ENCODE data around the gene KCP.
A peak's percentile ranks its signal among the peaks of the same experiment; 100 is the strongest.

KCP gene

GRCh38 chr7:128894101-128894440 is 16.4 kb downstream of the KCP start:
- no peak overlapping the region for H2AFZ ChIP-seq (ENCODE audit: low read depth, low read length)
- H3K27me3 ChIP-seq (ENCODE audit: control insufficient read depth in 1 of 2, insufficient read depth in 1 of 2, low read length in 2 of 2) = peaks cover 0 to 18% of the 10 kb centered on the region in 2 experiments
- H2AK5ac ChIP-seq (ENCODE audit: low read length, severe bottlenecking) = no peak overlapping the region
- no peak overlapping the region for H2BK120ac ChIP-seq (ENCODE audit: low read depth, low read length)
- H3K4me2 ChIP-seq (ENCODE audit: low read length, poor library complexity, severe bottlenecking) = no peak overlapping the region
- H2BK5ac ChIP-seq (ENCODE audit: low read depth, low read length, poor library complexity, severe bottlenecking) = no peak overlapping the region
- no peak overlapping the region for H2BK15ac ChIP-seq (ENCODE audit: low read depth, poor library complexity, severe bottlenecking)
- H3K9ac ChIP-seq (ENCODE audit: low read length) = no peak overlapping the region
- no peak overlapping the region for H2BK12ac ChIP-seq (ENCODE audit: low read length in 2 of 2)
- H3K9me3 ChIP-seq (ENCODE audit: control insufficient read depth, low read length) = peaks cover under 1% of the 10 kb centered on the region
- WGBS = 86% methylated on average over 4 of the region's 6 CpGs
- DNase-seq = no peak
- H3K79me1 ChIP-seq (replicated peaks; ENCODE audit: low read length, poor library complexity, severe bottlenecking) = no peaks in the 10 kb centered on the region
- peaks cover 10% of the 10 kb centered on the region for H3K4me1 ChIP-seq (ENCODE audit: control insufficient read depth, insufficient read depth, low read depth, low read length)
- no peak overlapping the region for H3K23ac ChIP-seq (ENCODE audit: low read length in 2 of 2)
- peaks cover 0 to 39% of the 10 kb centered on the region in 2 experiments for H3K36me3 ChIP-seq (ENCODE audit: control insufficient read depth in 1 of 2, insufficient read depth in 2 of 2, low read depth in 1 of 2, low read length in 2 of 2)
- H3K18ac ChIP-seq (ENCODE audit: low read depth in 1 of 2, low read length in 2 of 2) = no peak overlapping the region
- H4K91ac ChIP-seq (ENCODE audit: low read length) = no peak overlapping the region
- no peak overlapping the region for H3K4ac ChIP-seq (ENCODE audit: low read depth in 1 of 2, low read length in 2 of 2)
- no peak overlapping the region for H4K8ac ChIP-seq (ENCODE audit: low read length)
- H3K27ac ChIP-seq (ENCODE audit: low read length, poor library complexity, severe bottlenecking) = no peak overlapping the region
- H3K14ac ChIP-seq (ENCODE audit: low read length in 2 of 2) = no peak overlapping the region
- H3K4me3 ChIP-seq (ENCODE audit: insufficient read depth in 1 of 2, low read depth in 1 of 2, low read length in 2 of 2) = no peak overlapping the region

- Histone ChIP-seq H3K4me2 (ENCODE audit: low read length, poor library complexity, severe bottlenecking) (no peak overlapping the region), H3K4me3 (ENCODE audit: insufficient read depth in 1 of 2, low read depth in 1 of 2, low read length in 2 of 2) (peak overlapping the region in 1 of 2 experiments; percentile 15), H2AFZ (ENCODE audit: low read depth, low read length) (no peak overlapping the region), H2AK5ac (ENCODE audit: low read length, severe bottlenecking) (no peak overlapping the region), H3K4me1 (ENCODE audit: control insufficient read depth, insufficient read depth, low read depth, low read length) (peaks cover 10% of the 10 kb centered on the region), H4K91ac (ENCODE audit: low read length) (no peak overlapping the region), H2BK12ac (ENCODE audit: low read length in 2 of 2) (no peak overlapping the region), H4K8ac (ENCODE audit: low read length) (peak overlapping the region; percentile 9), H3K36me3 (ENCODE audit: control insufficient read depth in 1 of 2, insufficient read depth in 2 of 2, low read depth in 1 of 2, low read length in 2 of 2) (peaks cover 0 to 44% of the 10 kb centered on the region in 2 experiments), H3K9ac (ENCODE audit: low read length) (no peak overlapping the region), H3K27me3 (ENCODE audit: control insufficient read depth in 1 of 2, insufficient read depth in 1 of 2, low read length in 2 of 2) (peaks cover 0 to 23% of the 10 kb centered on the region in 2 experiments), H3K23ac (ENCODE audit: low read length in 2 of 2) (no peak overlapping the region), H3K4ac (ENCODE audit: low read depth in 1 of 2, low read length in 2 of 2) (no peak overlapping the region), H3K9me3 (ENCODE audit: control insufficient read depth, low read length) (no peaks in the 10 kb centered on the region), H2BK120ac (ENCODE audit: low read depth, low read length) (no peak overlapping the region), H2BK15ac (ENCODE audit: low read depth, poor library complexity, severe bottlenecking) (no peak overlapping the region), H3K27ac (ENCODE audit: low read length, poor library complexity, severe bottlenecking) (no peak overlapping the region), H3K18ac (ENCODE audit: low read depth in 1 of 2, low read length in 2 of 2) (no peak overlapping the region), H3K14ac (ENCODE audit: low read length in 2 of 2) (no peak overlapping the region), H2BK5ac (ENCODE audit: low read depth, low read length, poor library complexity, severe bottlenecking) (no peak overlapping the region), H3K79me1 (replicated peaks; ENCODE audit: low read length, poor library complexity, severe bottlenecking) (no peaks in the 10 kb centered on the region)
- 94% methylated on average over 21 of the region's 23 CpGs for WGBS
- DNase-seq = no peak
Observed at GRCh38 chr7:128893251-128894100, 17.0 kb downstream of the KCP start.

- Histone ChIP-seq H2BK120ac (ENCODE audit: low read depth, low read length) (no peak overlapping the region), H3K23ac (ENCODE audit: low read length in 2 of 2) (no peak overlapping the region), H2BK15ac (ENCODE audit: low read depth, poor library complexity, severe bottlenecking) (no peak overlapping the region), H3K9me3 (ENCODE audit: control insufficient read depth, low read length) (no peaks in the 10 kb centered on the region), H3K79me1 (replicated peaks; ENCODE audit: low read length, poor library complexity, severe bottlenecking) (no peaks in the 10 kb centered on the region), H3K4me3 (ENCODE audit: insufficient read depth in 1 of 2, low read depth in 1 of 2, low read length in 2 of 2) (no peak overlapping the region), H4K8ac (ENCODE audit: low read length) (peak overlapping the region; percentile 9), H4K91ac (ENCODE audit: low read length) (no peak overlapping the region), H2AFZ (ENCODE audit: low read depth, low read length) (no peak overlapping the region), H3K36me3 (ENCODE audit: control insufficient read depth in 1 of 2, insufficient read depth in 2 of 2, low read depth in 1 of 2, low read length in 2 of 2) (peaks cover 0 to 45% of the 10 kb centered on the region in 2 experiments), H3K27me3 (ENCODE audit: control insufficient read depth in 1 of 2, insufficient read depth in 1 of 2, low read length in 2 of 2) (peaks cover 0 to 27% of the 10 kb centered on the region in 2 experiments), H2BK5ac (ENCODE audit: low read depth, low read length, poor library complexity, severe bottlenecking) (no peak overlapping the region), H3K4ac (ENCODE audit: low read depth in 1 of 2, low read length in 2 of 2) (no peak overlapping the region), H3K27ac (ENCODE audit: low read length, poor library complexity, severe bottlenecking) (no peak overlapping the region), H3K14ac (ENCODE audit: low read length in 2 of 2) (no peak overlapping the region), H2BK12ac (ENCODE audit: low read length in 2 of 2) (no peak overlapping the region), H2AK5ac (ENCODE audit: low read length, severe bottlenecking) (no peak overlapping the region), H3K4me2 (ENCODE audit: low read length, poor library complexity, severe bottlenecking) (no peak overlapping the region), H3K18ac (ENCODE audit: low read depth in 1 of 2, low read length in 2 of 2) (no peak overlapping the region), H3K9ac (ENCODE audit: low read length) (no peak overlapping the region), H3K4me1 (ENCODE audit: control insufficient read depth, insufficient read depth, low read depth, low read length) (peaks cover 10% of the 10 kb centered on the region)
- 88% methylated on average over 13 of the region's 13 CpGs for WGBS
- no peak for DNase-seq
Observed at GRCh38 chr7:128892521-128893250, 17.8 kb downstream of the KCP start.

- Histone ChIP-seq H2BK12ac (ENCODE audit: low read length in 2 of 2) (no peak overlapping the region), H3K36me3 (ENCODE audit: control insufficient read depth in 1 of 2, insufficient read depth in 2 of 2, low read depth in 1 of 2, low read length in 2 of 2) (peaks cover 0 to 50% of the 10 kb centered on the region in 2 experiments), H3K18ac (ENCODE audit: low read depth in 1 of 2, low read length in 2 of 2) (no peak overlapping the region), H2BK15ac (ENCODE audit: low read depth, poor library complexity, severe bottlenecking) (no peak overlapping the region), H3K4me2 (ENCODE audit: low read length, poor library complexity, severe bottlenecking) (no peak overlapping the region), H3K27me3 (ENCODE audit: control insufficient read depth in 1 of 2, insufficient read depth in 1 of 2, low read length in 2 of 2) (peaks cover 0 to 27% of the 10 kb centered on the region in 2 experiments), H2AK5ac (ENCODE audit: low read length, severe bottlenecking) (no peak overlapping the region), H3K14ac (ENCODE audit: low read length in 2 of 2) (no peak overlapping the region), H4K8ac (ENCODE audit: low read length) (no peak overlapping the region), H3K4ac (ENCODE audit: low read depth in 1 of 2, low read length in 2 of 2) (no peak overlapping the region), H3K4me3 (ENCODE audit: insufficient read depth in 1 of 2, low read depth in 1 of 2, low read length in 2 of 2) (no peak overlapping the region), H2BK5ac (ENCODE audit: low read depth, low read length, poor library complexity, severe bottlenecking) (no peak overlapping the region), H3K9ac (ENCODE audit: low read length) (no peak overlapping the region), H3K4me1 (ENCODE audit: control insufficient read depth, insufficient read depth, low read depth, low read length) (peaks cover 12% of the 10 kb centered on the region), H4K91ac (ENCODE audit: low read length) (no peak overlapping the region), H2BK120ac (ENCODE audit: low read depth, low read length) (no peak overlapping the region), H2AFZ (ENCODE audit: low read depth, low read length) (no peak overlapping the region), H3K23ac (ENCODE audit: low read length in 2 of 2) (no peak overlapping the region), H3K79me1 (replicated peaks; ENCODE audit: low read length, poor library complexity, severe bottlenecking) (no peaks in the 10 kb centered on the region), H3K9me3 (ENCODE audit: control insufficient read depth, low read length) (no peaks in the 10 kb centered on the region), H3K27ac (ENCODE audit: low read length, poor library complexity, severe bottlenecking) (no peak overlapping the region)
- DNase-seq = no peak
- 86% methylated on average over 7 of the region's 11 CpGs for WGBS
Observed at GRCh38 chr7:128891942-128892269, 18.6 kb downstream of the KCP start.
